COLO668 (cell line): ENCODE data around the gene FES.
A peak's percentile ranks its signal among the peaks of the same experiment; 100 is the strongest.
"Not testable (repeated sequence)": the region's sequence is repeated elsewhere in the genome, so short reads cannot be mapped to it uniquely, and the experiment has no call there.

Source experiments
- DNase-seq: peaks from one replicate; lab custom pipeline; 2025; ENCODE audit not compliant: unreplicated experiment; lab: John Stamatoyannopoulos, UW

FES gene

DNA sequence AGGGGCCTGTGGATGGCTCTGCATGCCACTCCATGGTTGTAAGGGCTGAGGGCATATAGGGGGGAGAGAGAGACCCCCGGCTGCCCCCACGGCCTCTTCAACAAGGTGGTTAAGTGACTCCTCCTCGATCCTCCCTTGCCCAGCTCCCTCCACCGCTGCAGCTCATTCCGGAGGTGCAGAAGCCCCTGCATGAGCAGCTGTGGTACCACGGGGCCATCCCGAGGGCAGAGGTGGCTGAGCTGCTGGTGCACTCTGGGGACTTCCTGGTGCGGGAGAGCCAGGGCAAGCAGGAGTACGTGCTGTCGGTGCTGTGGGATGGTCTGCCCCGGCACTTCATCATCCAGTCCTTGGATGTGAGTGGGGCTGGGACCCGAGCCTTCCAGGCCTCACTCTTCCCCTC, 6.5 kb downstream of the FES start:
- DNase-seq = no peak

DNA sequence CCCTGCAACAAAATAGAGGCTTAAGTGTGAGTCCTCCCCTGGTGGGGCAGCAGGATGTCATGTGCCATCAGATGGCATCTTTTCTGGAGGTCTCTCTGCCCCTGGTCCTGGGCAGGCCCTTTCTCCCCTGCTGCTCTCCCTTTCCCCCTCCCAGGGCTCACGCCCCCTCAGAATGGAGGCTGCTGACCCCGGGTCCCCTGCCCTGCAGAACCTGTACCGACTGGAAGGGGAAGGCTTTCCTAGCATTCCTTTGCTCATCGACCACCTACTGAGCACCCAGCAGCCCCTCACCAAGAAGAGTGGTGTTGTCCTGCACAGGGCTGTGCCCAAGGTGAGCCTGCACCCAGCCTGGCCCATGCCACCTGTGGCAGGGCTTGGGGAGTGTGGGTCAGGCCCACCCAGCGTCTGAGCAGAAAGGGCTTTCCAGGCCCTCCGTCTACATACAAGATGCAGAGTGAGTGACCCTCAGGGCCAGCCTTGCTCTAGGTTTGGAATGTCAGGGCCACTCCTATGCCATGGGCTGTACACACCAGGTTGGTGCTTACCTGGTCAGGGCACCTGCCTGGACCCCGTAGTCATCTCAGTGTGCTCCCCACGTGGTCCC, 7.1 kb downstream of the FES start:
- no peak for DNase-seq

DNA sequence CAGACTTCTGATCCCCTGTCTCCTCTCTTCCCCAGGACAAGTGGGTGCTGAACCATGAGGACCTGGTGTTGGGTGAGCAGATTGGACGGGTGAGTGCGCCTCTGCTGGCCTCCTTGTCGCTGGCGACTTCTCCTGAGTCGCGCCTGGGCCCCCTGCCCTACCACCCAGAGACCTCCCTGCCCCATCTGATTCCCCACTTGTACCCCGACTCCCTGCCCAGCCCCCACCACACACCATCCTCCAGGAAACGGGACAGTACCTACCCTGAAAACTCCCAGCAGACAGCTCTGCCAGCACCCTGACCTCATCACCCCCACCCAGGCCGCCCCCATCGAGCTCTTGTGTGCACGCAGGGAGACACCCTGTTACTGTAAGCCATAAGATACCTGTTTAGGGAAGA, 7.7 kb downstream of the FES start:
- DNase-seq = no peak

DNA sequence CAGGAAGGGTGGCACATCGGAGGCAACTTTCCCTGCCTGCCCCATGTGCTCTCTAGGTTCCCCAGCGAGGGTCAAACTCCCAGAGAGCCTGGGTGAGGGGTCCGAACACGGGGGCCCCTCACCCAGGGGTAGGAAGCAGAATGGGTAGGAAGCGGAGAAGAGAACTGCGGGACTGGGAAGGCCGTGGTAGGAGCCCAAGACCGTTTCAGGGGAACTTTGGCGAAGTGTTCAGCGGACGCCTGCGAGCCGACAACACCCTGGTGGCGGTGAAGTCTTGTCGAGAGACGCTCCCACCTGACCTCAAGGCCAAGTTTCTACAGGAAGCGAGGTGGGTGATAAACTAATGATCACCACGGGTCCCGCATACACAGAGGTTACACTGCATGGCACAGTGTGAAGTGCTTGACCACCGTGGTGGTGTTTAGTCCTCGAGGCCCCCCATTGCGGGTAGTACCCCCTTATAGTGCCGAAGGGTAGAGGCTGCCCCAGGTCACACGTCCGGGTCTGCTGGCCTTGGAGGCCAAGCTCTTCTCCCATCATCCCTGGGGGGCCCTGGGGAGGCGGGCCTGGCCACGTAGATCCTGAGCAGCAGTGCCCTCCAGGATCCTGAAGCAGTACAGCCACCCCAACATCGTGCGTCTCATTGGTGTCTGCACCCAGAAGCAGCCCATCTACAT, 8.3 kb downstream of the FES start:
- DNase-seq = no peak

DNA sequence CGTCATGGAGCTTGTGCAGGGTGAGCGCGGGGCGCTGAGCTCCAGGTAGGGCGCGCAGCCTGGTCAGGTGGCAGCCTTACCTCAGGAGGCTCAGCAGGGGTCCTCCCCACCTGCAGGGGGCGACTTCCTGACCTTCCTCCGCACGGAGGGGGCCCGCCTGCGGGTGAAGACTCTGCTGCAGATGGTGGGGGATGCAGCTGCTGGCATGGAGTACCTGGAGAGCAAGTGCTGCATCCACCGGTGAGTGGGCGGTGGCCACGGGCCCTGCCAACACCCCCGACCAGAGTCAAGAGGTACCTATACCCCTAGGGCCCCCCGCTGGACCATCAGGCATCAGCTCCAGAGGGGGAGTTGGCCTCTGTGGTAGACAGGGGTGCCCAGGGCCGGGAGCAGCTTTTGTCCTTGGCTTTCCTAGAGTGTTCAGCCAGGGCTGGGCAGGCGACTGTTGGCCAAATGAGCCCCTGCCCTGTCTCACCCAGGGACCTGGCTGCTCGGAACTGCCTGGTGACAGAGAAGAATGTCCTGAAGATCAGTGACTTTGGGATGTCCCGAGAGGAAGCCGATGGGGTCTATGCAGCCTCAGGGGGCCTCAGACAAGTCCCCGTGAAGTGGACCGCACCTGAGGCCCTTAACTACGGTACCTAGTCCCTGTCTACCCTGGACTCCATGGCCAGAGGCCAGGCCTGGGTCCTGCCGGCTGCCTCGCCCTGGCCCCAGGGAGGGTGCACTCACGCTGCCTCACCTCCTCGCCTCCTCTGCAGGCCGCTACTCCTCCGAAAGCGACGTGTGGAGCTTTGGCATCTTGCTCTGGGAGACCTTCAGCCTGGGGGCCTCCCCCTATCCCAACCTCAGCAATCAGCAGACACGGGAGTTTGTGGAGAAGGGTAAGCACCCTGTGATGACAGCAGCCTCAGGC, 9.1 kb downstream of the FES start:
- peak; percentile 6 for DNase-seq

DNA sequence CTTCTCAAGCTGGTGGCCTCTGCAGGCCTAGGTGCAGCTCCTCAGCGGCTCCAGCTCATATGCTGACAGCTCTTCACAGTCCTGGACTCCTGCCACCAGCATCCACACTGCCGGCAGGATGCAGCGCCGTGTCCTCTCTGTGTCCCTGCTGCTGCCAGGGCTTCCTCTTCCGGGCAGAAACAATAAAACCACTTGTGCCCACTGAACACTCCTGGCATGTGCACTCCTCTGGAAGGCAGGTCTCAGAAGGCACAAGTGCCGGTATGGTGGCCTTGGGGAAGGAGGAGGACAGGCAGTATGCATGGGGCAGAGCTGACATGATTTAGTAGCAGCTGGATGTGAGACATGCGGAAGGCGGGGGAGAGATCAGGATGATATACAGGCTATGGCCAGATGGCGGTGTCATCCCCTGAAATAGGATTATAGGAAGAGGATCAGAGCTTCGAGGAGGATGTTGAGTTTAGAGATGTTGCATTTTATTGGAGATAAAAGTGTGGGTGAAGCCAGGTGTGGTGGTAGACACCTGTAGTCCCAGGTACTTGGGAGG, 11.3 kb downstream of the FES start:
- peak; percentile 10 for DNase-seq

DNA sequence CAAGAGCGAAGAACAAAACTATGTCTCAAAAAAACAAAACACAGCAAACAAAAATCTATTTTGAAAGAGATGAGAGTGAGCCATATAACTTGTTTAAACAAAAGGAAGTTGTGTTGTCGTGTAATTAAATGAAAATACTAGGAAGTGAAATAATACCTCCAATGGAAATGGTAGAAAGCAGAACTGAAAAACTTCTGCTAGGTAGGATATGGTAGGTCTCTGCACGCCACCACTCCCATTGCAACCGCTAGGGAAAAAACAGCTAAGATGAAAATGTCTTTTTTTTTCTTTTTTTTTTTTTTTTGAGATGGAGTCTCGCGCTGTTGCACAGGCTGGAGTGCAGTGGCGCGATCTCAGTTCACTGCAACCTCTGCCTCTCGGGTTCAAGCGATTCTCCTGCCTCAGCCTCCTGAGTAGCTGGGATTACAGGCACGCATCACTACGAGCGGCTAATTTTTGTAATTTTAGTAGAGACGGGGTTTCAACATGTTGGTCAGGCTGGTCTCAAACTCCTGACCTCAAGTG, 12.9 kb downstream of the FES start:
- not testable (repeated sequence) for DNase-seq

DNA sequence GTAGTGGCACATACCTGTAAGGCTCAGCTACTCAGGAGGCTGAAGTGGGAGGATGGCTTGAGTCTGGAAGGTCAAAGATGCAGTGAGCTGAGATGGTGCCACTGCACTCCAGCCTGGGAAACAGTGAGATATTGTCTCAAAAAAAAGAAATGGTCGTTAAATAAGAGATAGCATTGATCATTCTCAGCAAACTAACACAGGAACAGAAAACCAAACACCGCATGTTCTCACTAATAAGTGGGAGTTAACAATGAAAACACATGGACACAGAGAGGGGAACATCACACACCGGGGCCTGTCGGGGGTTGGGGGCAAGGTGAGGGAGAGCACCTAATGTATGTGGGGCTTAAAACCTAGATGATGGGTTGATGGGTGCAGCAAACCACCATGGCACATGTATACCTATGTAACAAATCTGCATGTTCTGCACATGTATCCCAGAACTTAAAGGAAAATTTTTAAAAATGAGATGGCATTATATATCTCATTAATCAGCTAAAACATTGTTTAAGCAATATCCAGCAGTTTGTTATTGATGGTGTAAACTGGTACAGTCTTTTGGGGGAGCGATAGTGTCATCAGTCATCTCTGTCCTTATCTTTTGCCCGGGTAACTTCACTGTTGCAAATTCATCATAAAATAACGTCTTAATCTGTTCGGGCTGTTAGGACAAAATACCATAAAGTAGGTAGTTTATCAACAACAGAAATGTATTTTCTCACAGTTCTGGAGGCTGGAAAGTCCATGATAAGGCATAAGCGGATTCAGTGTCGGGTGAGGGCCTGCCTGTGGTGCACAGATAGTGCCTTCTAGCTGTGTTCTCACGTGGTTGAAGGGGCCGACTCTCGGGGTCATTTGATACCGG, 17.1 kb downstream of the FES start:
- peak; percentile 7 for DNase-seq

DNA sequence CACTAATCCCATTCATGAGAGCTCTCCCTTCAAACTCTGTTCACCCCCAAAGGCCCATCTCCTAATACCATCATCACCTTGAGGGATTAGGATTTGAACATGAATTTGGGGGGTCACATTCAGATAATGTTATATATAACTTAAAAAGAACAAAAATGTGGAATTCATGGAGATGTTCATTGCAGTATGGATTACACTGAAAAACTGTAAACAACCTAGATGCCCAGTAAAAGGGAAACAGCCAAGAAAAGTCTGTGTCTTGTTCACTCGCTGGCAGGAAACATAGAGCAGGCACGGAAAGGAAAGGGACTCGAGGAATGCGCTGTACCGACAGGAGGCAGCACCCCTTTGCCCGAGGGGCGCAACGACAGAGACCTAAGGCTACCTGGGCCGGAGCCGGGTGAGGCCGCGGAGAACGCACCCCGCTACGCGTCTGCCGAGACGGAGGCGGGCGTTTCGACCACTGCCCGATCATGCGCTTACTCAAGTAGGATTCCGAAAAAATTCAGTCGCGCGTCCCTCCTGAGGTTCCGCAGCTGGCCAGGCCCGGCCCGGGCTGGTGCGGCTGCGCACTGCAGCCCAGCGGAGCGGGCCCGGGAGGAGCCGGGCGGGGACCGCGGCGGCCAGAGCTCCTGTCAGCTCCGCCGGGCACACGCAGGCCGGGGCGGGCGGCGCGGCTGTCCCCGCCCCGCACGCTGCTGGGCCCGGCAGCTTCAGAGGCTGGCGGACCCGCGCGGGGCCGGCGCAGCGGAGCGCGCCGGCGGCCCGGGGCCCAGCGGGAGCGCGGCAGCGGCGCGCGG, 17.9 kb downstream of the FES start:
- DNase-seq = peak; percentile 87

DNA sequence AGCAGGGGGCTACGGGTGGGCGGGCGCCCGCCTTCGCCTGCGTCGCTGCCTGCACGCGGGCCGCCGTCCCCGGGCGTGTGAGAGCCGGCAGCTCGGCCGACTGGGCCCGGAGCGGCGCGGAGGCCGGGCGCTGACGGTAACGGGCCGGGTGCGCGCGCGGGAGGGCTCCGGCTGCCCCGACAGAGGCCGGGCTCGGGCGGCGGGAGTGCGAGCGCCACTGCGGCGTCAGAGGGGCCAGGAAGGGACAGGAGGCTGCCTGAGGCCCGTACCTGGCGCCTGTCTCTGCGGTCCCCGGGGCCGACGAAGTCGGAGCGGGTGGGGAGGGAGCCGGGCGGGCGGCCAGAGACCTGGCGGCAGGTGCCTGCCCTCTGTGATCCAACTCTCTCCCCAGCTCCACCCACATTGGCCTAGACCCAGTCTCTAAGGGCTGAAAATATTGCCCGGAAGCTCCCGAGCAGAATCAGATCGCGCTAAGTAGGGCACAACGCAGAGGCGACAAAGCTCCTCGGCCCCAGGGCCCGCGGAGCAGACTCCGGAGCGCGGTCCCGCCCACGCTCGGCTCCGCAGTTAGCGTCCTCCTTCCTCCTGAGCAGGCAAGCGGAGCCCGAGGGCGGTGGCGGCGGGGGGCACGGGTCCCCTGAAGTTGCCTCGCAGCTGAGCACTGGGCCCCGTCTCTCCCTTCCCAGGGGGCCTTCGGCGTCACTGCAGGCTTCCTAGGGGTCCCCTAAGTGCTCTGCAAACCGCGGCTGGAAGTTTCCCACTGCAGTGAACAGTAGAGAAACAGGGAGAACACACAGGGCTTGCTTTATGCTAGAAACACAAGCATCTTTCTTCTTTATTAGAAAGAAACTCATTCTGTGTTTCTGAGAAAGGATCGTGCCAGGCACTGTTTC, 18.8 kb downstream of the FES start, which contains the start of gene MAN2A2:
Gene MAN2A2 (plus strand): TSS at position 463 of the 893 bp plus-strand sequence. CDS start 906 bp downstream, outside the sequence.
- peak; percentile 78 for DNase-seq

DNA sequence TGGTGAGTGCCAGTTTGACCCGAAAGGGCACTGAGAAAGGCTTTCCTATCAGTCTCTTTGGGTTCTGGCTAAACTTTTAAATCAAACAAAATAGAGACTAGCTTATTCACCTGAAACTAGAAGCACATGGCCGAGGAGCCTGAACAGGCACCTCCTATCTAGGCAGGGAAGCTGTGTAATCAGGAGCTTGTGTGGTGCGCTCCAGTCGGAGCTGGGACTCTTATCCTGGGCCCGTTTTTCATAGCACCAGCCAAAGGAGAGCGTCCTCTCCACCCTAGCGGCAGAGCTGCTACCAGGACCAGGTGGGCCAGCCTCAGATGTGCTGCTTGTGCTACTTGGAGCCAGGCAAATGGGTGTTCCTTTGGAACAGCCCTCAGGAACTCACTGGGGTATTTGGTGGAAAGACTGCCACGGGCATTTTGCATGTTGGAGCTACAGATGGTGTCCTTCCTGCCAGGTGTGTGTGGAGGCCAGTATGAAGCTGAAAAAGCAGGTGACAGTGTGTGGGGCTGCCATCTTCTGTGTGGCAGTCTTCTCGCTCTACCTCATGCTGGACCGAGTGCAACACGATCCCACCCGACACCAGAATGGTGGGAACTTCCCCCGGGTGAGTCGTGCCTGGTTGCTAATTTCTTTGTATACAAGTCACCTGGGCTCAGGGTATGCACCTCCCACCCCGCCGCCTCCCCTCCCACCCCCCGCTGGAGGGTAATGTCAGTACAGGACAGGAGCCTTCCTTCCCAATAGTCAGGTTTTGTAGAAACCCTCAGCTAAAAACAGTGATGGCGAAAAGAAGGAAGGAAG, 19.6 kb downstream of the FES start:
- peak; percentile 50 for DNase-seq

DNA sequence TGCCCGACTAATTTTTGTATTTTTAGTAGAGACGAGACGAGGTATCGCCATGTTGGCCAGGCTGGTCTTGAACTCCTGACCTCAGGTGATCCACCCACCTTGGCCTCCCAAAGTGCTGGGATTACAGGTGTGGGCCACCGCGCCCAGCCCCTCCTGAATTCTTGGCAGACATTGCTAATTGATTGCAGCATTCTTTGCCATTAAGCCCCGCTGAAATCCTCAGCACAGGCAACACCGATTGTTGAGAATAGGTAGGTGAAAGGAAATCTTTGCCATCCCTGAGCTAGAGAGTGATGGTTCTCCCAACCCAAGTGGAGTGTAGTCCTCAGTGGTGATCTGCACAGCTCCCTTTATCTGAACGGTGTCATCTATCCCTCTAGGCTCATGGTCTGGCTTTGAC, 20.4 kb downstream of the FES start:
- no peak for DNase-seq

DNA sequence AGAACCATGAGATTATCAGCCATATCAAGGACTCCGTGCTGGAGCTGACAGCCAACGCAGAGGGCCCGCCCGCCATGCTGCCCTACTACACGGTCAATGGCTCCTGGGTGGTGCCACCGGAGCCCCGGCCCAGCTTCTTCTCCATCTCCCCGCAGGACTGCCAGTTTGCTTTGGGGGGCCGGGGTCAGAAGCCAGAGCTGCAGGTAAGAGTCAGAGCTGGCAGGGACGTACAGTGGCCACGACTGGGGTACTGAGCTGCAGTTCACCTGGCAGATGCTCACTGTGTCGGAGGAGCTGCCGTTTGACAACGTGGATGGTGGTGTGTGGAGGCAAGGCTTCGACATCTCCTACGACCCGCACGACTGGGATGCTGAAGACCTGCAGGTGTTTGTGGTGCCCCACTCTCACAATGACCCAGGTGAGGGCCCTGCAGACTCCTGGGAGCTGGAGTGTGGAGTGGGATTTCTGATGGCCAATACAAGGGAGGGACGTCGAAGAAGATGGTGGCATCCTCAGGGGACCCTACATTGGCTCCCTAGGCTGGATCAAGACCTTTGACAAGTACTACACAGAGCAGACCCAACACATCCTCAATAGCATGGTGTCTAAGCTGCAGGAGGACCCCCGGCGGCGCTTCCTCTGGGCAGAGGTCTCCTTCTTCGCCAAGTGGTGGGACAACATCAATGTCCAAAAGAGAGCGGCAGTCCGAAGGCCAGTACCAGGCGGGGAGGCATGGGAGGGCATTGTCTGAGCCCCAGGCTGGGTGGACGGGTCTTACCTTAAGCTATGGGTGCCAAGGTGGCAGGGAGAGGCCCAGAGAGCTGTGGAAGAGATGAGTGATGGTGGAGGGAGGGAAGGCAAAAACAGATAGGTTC, 21.2 kb downstream of the FES start:
- DNase-seq = no peak

DNA sequence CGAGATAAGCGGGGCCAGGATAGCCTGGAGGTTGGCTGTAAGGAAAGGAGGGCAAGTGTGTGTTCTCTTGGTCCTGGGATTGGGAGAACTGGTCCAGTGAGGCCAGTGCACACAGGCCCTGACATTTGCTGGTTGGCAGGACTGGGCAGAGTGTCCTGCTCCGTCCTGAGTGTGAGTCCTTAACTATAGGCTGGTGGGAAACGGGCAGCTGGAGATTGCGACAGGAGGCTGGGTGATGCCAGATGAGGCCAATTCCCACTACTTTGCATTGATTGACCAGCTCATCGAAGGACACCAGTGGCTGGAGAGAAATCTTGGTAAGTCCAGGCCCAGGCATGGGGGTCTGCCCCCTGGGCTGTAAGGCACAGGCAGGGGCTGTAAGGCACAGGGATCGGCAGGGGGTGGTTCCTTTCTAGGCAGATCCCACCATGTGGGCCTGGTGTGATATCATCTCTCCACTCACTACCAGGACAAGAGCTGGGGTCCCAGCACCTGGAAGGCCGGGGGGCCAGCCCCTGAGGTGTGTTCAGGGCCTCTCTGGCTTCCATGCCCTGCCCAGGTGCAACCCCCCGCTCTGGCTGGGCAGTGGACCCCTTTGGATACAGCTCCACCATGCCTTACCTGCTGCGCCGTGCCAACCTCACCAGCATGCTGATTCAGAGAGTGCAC, 22.0 kb downstream of the FES start:
- no peak for DNase-seq

DNA sequence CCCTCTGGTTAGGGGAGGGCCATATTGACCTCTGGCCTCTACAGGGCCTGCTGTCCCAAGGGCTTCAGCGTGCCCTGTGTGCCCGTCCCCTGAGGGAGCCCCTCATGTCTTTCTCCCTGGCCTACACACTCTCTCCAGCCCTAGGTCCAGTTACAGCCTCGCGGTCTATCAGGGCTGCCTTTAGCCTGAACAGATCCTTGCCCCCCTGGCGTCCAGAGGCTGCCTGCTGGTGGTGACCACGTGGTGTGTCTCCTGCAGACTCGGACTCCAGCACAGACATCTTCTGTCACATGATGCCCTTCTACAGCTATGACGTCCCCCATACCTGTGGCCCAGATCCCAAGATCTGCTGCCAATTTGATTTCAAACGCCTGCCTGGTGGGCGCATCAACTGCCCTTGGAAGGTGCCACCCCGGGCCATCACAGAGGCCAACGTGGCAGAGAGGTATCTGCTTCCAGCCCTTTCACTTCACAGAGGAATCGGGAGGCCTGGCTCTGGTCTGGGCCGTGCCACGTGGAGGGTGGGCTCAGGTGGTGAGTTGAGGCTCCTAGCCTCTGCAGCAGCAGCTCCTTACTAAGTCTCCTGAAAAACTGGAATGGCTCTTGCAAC, 22.9 kb downstream of the FES start:
- no peak for DNase-seq
